Measurements from ENCODE around the gene CAMTA1. TPM values are rescaled to one million over a fixed set of nuclear protein-coding genes. Genes with fewer than 3 reads are reported as not detected.

Gene CAMTA1
- total RNA-seq, 1 donor from 2014 or later = 268 TPM

GRCh38 chr1:7300893-7301663 is 515.8 kb downstream of the CAMTA1 start:
- H3K4me3 Mint-ChIP-seq = no peak overlapping the region
- no peak for TF ChIP-seq EZH2phosphoT487 (IDR thresholded peaks at IDR 0.05)
- no peak for TF ChIP-seq CTCF (IDR thresholded peaks at IDR 0.05)
- TF ChIP-seq EZH2 (IDR thresholded peaks at IDR 0.05) = no peak
- Histone ChIP-seq H3K4me3 (no peak overlapping the region), H3K4me2 (no peak overlapping the region), H3K4me1 (peaks cover 24% of the 10 kb centered on the region), H4K20me1 (ENCODE audit: low read depth) (no peaks in the 10 kb centered on the region), H3K27ac (no peak overlapping the region), H3K36me3 (no peaks in the 10 kb centered on the region), H3K9me3 (ENCODE audit: low read depth) (peaks cover 6% of the 10 kb centered on the region), H3K79me2 (ENCODE audit: low read depth) (no peaks in the 10 kb centered on the region), H3K9ac (no peak overlapping the region), H3F3A (ENCODE audit: low read depth) (peaks cover 6% of the 10 kb centered on the region), H3K27me3 (no peaks in the 10 kb centered on the region), H2AFZ (replicated peaks) (no peak overlapping the region)
- no peaks in the 10 kb centered on the region for H3K36me3 Mint-ChIP-seq
- H3K27ac Mint-ChIP-seq = peak overlapping the region; percentile 59
- peaks cover 43% of the 10 kb centered on the region for H3K4me1 Mint-ChIP-seq
- peaks cover 12% of the 10 kb centered on the region for H3K9me3 Mint-ChIP-seq
- H3K27me3 Mint-ChIP-seq (ENCODE audit: insufficient read depth, low read depth) = no peaks in the 10 kb centered on the region
- DNase-seq (ENCODE audit: low spot score) = no peak

GRCh38 chr1:7301664-7301981 is 516.4 kb downstream of the CAMTA1 start:
- peaks cover 6% of the 10 kb centered on the region for H3K9me3 ChIP-seq (ENCODE audit: low read depth)
- H2AFZ ChIP-seq (replicated peaks) = no peak overlapping the region
- H3K36me3 ChIP-seq = no peaks in the 10 kb centered on the region
- TF ChIP-seq CTCF (IDR thresholded peaks at IDR 0.05) (no peak), EZH2 (IDR thresholded peaks at IDR 0.05) (no peak), EZH2phosphoT487 (IDR thresholded peaks at IDR 0.05) (no peak)
- H3K27me3 Mint-ChIP-seq (ENCODE audit: insufficient read depth, low read depth) = no peaks in the 10 kb centered on the region
- no peak overlapping the region for H3K9ac ChIP-seq
- H3K9me3 Mint-ChIP-seq = peaks cover 7% of the 10 kb centered on the region
- H3K27me3 ChIP-seq = no peaks in the 10 kb centered on the region
- H3K27ac ChIP-seq = no peak overlapping the region
- H3F3A ChIP-seq (ENCODE audit: low read depth) = peaks cover 6% of the 10 kb centered on the region
- H3K4me3 ChIP-seq = no peak overlapping the region
- DNase-seq (ENCODE audit: low spot score) = no peak
- H3K4me1 ChIP-seq = peaks cover 24% of the 10 kb centered on the region
- peak overlapping the region; percentile 59 for H3K27ac Mint-ChIP-seq
- H3K36me3 Mint-ChIP-seq = no peaks in the 10 kb centered on the region
- peaks cover 43% of the 10 kb centered on the region for H3K4me1 Mint-ChIP-seq
- H3K4me2 ChIP-seq = no peak overlapping the region
- H4K20me1 ChIP-seq (ENCODE audit: low read depth) = no peaks in the 10 kb centered on the region
- H3K4me3 Mint-ChIP-seq = no peak overlapping the region
- no peaks in the 10 kb centered on the region for H3K79me2 ChIP-seq (ENCODE audit: low read depth)

GRCh38 chr1:7302126-7302525 is 516.9 kb downstream of the CAMTA1 start:
- H3K4me2 ChIP-seq = no peak overlapping the region
- Mint-ChIP-seq H3K9me3 (peaks cover 3% of the 10 kb centered on the region), H3K27ac (peak overlapping the region; percentile 48), H3K4me3 (no peak overlapping the region), H3K36me3 (no peaks in the 10 kb centered on the region), H3K27me3 (ENCODE audit: insufficient read depth, low read depth) (no peaks in the 10 kb centered on the region), H3K4me1 (peaks cover 43% of the 10 kb centered on the region)
- H3K27me3 ChIP-seq = no peaks in the 10 kb centered on the region
- peaks cover 24% of the 10 kb centered on the region for H3K4me1 ChIP-seq
- no peak for DNase-seq (ENCODE audit: low spot score)
- no peak overlapping the region for H3K27ac ChIP-seq
- no peak overlapping the region for H3K9ac ChIP-seq
- H3K79me2 ChIP-seq (ENCODE audit: low read depth) = no peaks in the 10 kb centered on the region
- peaks cover 7% of the 10 kb centered on the region for H3K9me3 ChIP-seq (ENCODE audit: low read depth)
- no peak for TF ChIP-seq EZH2 (IDR thresholded peaks at IDR 0.05)
- TF ChIP-seq EZH2phosphoT487 (IDR thresholded peaks at IDR 0.05) = no peak
- no peak for TF ChIP-seq CTCF (IDR thresholded peaks at IDR 0.05)
- H4K20me1 ChIP-seq (ENCODE audit: low read depth) = no peaks in the 10 kb centered on the region
- H3K4me3 ChIP-seq = no peak overlapping the region
- H2AFZ ChIP-seq (replicated peaks) = no peak overlapping the region
- H3F3A ChIP-seq (ENCODE audit: low read depth) = peaks cover 6% of the 10 kb centered on the region
- H3K36me3 ChIP-seq = no peaks in the 10 kb centered on the region

All from neural progenitor cell (in vitro differentiated cells).